HL-60 (cell line): ENCODE results near the gene NDUFS1.

Experiments
- CTCF ChIP-seq: IDR thresholded peaks from one replicate; pipeline ENCODE4 v1.5.1; 2011; ENCODE audit warnings: low read length, control low read depth, inconsistent platforms; ENCODE audit not compliant: insufficient read depth
- GABPA ChIP-seq: IDR thresholded peaks from 2 replicates; pipeline ENCODE4 v1.6.1; 2012; ENCODE audit warnings: low read depth
- POLR2AphosphoS5 ChIP-seq: IDR thresholded peaks from 2 replicates; pipeline ENCODE4 v1.6.1; 2012; ENCODE audit warnings: low read depth
- REST ChIP-seq: IDR thresholded peaks from 2 replicates; pipeline ENCODE4 v1.6.1; 2012; ENCODE audit warnings: low read depth; ENCODE audit not compliant: insufficient replicate concordance
- SPI1 ChIP-seq: IDR thresholded peaks from 2 replicates; pipeline ENCODE4 v1.6.1; 2012; ENCODE audit warnings: low read depth, mild to moderate bottlenecking, borderline replicate concordance

GRCh38 chr2:206154197-206154596, 5.0 kb downstream of the NDUFS1 start:
- TF ChIP-seq CTCF (no peak), SPI1 (no peak), GABPA (no peak), POLR2AphosphoS5 (no peak), REST (no peak)
